ENCODE data around the gene F2.

Gene F2

DNA sequence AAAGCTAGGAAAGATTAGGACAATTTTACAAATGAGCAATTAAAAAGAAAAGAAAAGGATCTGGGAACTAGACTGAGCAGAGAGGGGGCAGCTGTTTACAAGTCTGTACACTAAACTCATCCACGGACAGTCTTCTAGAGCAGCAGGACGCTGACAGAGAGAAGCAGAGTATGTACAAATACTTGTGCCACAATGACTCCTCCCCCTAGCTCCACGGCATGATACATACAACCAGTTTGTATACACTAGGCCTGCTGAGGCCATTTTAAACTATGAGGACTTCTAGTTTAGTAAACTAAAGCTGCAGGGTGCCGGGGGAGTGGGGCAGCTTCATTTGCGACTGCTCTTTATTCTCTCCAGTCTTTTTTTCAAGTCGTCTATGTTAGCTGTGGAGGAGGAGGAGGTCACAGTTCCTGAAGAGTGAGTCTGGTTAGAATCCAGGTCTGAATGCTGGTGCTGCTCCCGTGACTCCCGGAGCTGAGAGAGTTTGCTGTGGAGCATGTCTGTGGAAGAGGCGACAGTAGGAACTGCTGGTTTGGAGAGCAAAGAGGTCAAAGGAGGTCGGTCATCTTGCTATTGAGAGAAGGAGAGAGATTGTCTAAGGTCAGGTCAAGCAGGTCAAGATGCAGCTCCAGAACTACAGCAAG is 24.8 kb downstream of the F2 start:
- DNase-seq: no peak

DNA sequence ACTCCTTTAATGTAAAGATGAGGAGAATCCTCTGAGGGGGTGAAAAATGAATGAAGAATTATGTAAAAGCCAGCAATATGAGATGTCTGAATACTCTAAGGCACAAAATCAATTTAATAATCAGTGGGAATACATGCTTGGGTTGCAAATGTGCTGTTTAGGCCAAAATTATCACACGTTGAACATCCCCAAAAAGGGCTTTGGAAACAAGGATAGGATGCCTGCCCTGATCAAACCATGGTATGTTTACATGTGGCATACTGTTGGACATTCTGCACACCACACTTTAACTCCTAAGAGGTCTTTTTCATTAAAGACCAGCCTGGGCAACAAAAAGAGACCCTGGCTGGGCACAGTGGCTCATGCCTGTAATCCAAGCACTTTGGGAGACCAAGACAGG is 26.3 kb downstream of the F2 start:
- no peak for DNase-seq

DNA sequence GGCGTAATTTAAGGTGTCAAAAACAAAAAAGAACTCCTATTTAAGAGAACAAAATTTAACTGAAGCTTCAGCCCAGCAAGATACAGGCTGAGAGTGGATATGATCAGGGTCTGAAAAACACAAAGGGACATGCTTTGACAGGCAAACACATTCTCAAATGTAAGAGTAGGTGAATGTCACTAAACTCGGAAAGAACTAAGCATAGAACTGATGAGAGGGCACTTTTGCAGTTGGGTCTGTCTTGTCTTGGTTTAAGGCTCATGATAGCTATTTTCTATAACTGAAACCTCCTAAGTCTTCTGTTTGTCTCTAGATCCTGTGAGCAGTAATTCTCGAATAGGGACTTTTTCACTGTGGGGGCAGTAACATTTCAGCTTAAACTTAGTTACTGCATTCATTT is 27.0 kb downstream of the F2 start:
- DNase-seq: no peak

DNA sequence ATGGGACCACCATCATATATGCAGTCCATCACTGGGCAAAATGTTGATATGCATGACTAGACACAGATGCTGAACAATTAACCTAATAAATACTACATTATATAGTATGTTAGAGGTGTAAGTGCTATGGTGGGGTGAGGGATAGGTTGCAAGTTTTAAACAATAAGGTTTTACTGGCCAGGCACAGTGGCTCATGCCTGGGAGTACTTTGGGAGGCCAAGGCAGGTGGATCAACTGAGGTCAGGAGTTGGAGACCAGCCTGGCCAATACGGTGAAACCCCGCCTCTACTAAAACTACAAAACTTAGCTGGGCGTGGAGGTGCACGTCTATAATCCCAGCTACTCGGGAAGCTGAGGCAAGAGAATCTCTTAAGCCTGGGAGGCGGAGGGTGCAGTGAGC is 28.1 kb downstream of the F2 start:
- DNase-seq: no peak

DNA sequence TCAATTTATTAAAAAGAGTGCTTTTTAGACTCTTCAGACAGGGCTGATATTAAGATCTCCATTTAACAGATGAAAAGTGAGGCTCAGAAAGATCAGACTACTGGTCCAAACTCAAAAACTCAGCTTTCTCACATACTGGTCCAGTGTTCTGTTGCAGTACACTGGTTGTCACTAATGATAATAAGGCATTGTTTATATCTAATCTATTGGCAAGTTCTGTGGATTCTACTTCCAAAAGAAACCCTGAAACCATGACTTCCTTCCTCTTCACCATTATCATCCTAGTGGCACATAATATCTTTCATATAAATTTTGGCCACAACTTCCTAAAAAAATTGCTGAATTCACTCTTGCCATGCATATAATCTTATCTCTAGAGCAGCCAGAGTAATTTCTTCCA is 36.9 kb downstream of the F2 start:
- no peak for DNase-seq

DNA sequence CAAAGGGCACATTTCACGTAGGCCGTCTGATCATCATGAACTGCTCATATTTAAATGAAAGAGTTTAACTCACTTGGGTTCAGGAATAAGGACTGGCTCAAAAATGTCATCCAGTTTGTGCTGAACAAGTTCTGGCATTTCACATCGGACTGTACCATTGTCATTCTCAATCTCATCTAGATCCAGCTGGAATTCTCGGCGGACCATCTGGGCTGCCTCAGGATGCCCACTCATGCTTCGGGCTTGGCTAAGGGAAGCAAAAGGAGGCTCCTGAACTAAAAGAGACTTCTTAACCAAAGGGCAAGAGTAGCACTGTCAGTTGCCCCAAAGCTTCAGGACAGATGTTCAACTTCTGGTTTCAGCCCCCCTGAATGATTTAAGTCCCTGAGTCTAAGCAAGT is 40.2 kb downstream of the F2 start:
- no peak for DNase-seq

DNA sequence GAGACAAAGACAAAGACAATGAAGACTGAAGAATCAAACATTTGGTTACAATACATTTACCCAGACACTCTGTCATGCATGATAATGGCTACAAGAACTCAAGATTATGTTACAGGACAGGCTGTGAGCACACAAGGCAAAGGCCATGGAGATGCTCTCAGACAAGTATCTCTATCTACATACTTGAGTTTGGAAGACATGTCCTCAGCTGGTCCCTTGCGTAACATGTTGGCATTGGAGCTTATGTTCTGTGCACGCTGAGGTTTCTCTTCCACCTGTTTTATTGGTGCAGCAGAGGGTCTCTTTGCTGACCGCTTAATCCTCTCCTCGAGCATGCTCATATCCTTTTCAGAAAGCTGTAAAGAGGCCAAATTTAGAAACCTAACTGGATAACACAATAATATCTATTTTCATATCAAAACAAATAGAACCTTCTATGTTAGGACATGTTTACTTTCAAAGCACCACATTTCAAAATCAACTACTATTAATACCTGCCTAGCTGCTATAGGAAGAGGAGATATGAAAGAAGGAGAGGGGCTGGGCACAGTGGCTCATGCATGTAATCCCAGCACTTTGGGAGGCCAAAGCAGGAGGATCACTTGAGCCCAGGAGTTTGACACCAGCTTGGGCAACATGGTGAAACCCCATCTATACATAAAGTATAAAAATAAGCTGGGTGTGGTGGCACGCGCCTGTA is 41.6 kb downstream of the F2 start:
- no peak for DNase-seq

DNA sequence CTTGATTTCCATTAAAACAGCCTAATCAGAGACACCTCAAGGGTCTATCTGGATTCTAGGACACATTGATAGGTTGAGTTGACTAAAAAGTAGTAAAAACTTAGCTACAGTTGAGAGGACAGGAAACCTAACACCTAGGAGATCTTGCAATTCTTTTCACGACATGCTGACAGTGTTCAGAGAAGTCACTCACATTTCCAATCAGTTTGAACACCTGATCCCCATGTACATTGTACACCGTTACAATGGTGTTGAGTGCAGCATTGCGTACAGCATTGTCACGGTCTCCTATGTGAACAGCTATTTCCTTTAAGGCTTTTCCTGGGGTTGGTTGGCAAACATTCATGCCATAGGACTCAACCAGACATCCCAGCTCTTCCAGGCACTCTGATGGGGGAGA is 42.8 kb downstream of the F2 start:
- DNase-seq: no peak

DNA sequence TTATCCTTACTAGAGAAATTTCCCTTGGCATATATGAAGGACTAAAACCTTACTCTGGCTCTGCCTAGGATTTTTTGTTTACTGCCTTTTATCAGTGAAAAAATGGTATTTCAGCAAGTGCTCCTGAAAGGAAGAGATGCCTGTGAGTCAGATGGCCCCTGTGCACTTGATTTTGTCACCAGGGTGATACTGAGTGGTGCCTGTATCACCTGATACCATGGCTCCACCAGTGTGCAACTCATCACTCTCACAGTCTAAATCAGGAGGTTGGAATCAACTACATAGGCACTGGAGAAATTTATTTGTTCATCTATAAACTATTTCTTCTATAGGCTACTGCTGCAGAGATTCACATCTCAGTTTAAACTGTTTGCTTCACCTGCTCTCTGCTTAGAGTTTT is 43.2 kb downstream of the F2 start:
- no peak for DNase-seq

DNA sequence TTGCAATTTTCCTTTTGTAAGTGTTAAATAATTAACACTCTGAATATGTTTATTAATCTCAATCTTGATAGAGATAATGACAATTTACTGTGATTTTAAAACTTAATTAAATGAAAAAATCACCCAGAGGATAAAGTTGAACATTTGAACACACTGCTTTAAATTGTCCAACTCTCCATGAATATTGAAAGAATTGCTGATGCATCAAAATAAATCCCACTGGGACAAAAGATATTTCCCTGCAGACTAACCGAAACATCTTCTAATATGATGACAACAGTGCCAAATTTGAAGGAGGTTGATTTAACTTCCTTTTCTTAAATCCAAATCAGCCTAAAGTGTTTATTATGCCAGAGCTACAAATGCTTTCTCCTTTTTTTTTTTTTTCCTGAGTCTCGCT is 47.6 kb downstream of the F2 start:
- no peak for DNase-seq

DNA sequence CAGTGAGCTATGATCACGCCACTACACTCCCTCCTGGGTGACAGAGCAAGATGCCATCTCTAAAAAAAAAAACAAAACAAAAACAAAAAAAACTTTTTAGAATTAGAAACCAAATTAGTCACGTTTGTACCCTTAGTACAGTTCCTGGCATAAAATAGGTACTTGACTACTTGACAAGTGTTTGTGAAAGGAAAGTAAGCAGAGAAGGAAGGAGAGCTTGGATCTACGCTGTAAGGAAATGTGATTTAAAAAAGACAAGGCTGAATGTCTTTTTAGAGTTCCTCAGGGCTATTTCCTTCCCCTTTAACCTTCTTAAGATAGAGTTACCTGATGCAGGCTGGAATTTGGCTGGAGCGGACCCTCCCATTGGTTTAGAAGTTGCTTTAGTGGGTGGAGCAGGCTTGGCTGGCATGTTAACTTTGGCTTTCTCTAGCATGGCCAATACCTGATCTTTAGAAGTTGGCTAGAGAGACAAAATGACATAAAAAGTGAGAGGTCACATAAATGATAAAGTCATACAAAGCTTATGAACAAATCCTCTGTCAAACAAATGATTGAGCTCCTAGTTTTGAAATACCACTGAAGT is 50.7 kb downstream of the F2 start:
- DNase-seq: no peak

DNA sequence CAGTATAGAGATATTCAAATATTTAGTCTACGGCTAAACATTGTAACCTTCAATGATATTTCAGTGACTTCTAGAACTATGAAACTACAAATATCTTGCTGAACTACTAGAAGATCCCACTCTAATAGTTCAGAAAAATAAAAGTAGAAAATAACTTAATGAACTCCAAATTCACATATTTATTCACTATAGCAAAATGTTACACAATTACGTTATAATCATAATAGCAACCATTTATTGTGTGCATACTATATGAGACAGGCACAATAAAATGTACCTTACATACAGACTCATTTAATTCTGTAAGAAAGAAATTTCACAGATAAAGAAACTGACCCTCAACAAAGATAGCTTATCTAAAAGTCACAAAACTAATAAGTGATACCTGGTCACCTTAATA is 57.9 kb downstream of the F2 start:
- DNase-seq: no peak

DNA sequence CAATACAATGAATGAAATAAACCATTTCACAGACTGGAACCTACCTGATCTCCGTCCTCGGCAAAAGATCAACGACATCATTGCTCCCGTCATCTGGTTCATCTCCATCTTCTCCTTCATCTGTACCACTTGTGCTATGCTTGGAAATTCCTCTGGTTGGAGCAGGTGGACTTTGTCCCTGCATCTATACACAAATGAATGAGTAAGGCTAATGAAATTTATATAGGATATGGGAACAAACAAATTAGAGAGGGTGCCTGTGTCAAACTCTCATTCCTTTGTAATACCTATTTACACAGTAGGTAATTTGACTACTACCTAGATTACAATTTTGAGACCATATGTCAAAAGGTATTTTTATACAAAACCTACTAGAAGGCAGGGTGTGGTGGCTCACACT is 59.4 kb downstream of the F2 start:
- DNase-seq: no peak

Data from stimulated activated CD4-positive, alpha-beta T cell treated with anti-CD3 and anti-CD28 coated beads, Interleukin-4, amount 100 ng/mL, for 1 hour (primary cell).